ENCODE measurements around the gene PTMS.
A peak's percentile ranks its signal among the peaks of the same experiment; 100 is the strongest.

Gene PTMS

GRCh38 chr12:6786416-6787094 is 20.4 kb downstream of the PTMS start:
- Histone ChIP-seq H3K36me3 (ENCODE audit: control insufficient read depth, insufficient read depth, low read length) (no peaks in the 10 kb centered on the region), H3K4me1 (ENCODE audit: control insufficient read depth, insufficient read depth, low read length) (peaks cover 16% of the 10 kb centered on the region), H3K4me3 (ENCODE audit: low read depth, low read length) (no peak overlapping the region), H3K27me3 (ENCODE audit: control insufficient read depth, insufficient read depth, low read length) (no peaks in the 10 kb centered on the region), H3K9me3 (ENCODE audit: control insufficient read depth, insufficient read depth, low read length) (no peaks in the 10 kb centered on the region), H3K9ac (ENCODE audit: low read depth, low read length) (no peak overlapping the region)

GRCh38 chr12:6787309-6787708 is 21.1 kb downstream of the PTMS start:
- Histone ChIP-seq H3K9me3 (ENCODE audit: control insufficient read depth, insufficient read depth, low read length) (no peaks in the 10 kb centered on the region), H3K27me3 (ENCODE audit: control insufficient read depth, insufficient read depth, low read length) (no peaks in the 10 kb centered on the region), H3K4me1 (ENCODE audit: control insufficient read depth, insufficient read depth, low read length) (peaks cover 16% of the 10 kb centered on the region), H3K36me3 (ENCODE audit: control insufficient read depth, insufficient read depth, low read length) (no peaks in the 10 kb centered on the region), H3K9ac (ENCODE audit: low read depth, low read length) (no peak overlapping the region), H3K4me3 (ENCODE audit: low read depth, low read length) (no peak overlapping the region)

- Histone ChIP-seq H3K36me3 (ENCODE audit: control insufficient read depth, insufficient read depth, low read length) (no peaks in the 10 kb centered on the region), H3K9me3 (ENCODE audit: control insufficient read depth, insufficient read depth, low read length) (no peaks in the 10 kb centered on the region), H3K4me3 (ENCODE audit: low read depth, low read length) (no peak within 1 kb of the TSS), H3K4me1 (ENCODE audit: control insufficient read depth, insufficient read depth, low read length) (peaks cover 16% of the 10 kb centered on the region), H3K27me3 (ENCODE audit: control insufficient read depth, insufficient read depth, low read length) (peaks cover 2% of the 10 kb centered on the region), H3K9ac (ENCODE audit: low read depth, low read length) (peak within 1 kb of the TSS; percentile 47)
Observed at GRCh38 chr12:6788972-6789924, 23.1 kb downstream of the PTMS start, which contains the start of gene CD4. Gene CD4 (plus strand): TSS chr12:6789528. CDS start chr12:6800139, 10,611 bp downstream.

GRCh38 chr12:6790496-6791150 is 24.5 kb downstream of the PTMS start:
- peaks cover 16% of the 10 kb centered on the region for H3K4me1 ChIP-seq (ENCODE audit: control insufficient read depth, insufficient read depth, low read length)
- peaks cover 2% of the 10 kb centered on the region for H3K27me3 ChIP-seq (ENCODE audit: control insufficient read depth, insufficient read depth, low read length)

GRCh38 chr12:6791931-6792520 is 25.9 kb downstream of the PTMS start:
- H3K4me1 ChIP-seq (ENCODE audit: control insufficient read depth, insufficient read depth, low read length), result peaks cover 11% of the 10 kb centered on the region
- peaks cover 2% of the 10 kb centered on the region for H3K27me3 ChIP-seq (ENCODE audit: control insufficient read depth, insufficient read depth, low read length)
- no peak overlapping the region for H3K4me3 ChIP-seq (ENCODE audit: low read depth, low read length)
- no peaks in the 10 kb centered on the region for H3K36me3 ChIP-seq (ENCODE audit: control insufficient read depth, insufficient read depth, low read length)
- H3K9ac ChIP-seq (ENCODE audit: low read depth, low read length), result no peak overlapping the region
- no peaks in the 10 kb centered on the region for H3K9me3 ChIP-seq (ENCODE audit: control insufficient read depth, insufficient read depth, low read length)

More at GRCh38 chr12:6790496-6791150, 24.5 kb downstream of the PTMS start:
- H3K9me3 ChIP-seq (ENCODE audit: control insufficient read depth, insufficient read depth, low read length), result no peaks in the 10 kb centered on the region
- no peak overlapping the region for H3K4me3 ChIP-seq (ENCODE audit: low read depth, low read length)
- no peak overlapping the region for H3K9ac ChIP-seq (ENCODE audit: low read depth, low read length)
- H3K36me3 ChIP-seq (ENCODE audit: control insufficient read depth, insufficient read depth, low read length), result no peaks in the 10 kb centered on the region

GRCh38 chr12:6792522-6793201 is 26.5 kb downstream of the PTMS start:
- no peaks in the 10 kb centered on the region for H3K36me3 ChIP-seq (ENCODE audit: control insufficient read depth, insufficient read depth, low read length)
- H3K4me3 ChIP-seq (ENCODE audit: low read depth, low read length), result no peak overlapping the region
- no peaks in the 10 kb centered on the region for H3K9me3 ChIP-seq (ENCODE audit: control insufficient read depth, insufficient read depth, low read length)
- peaks cover 2% of the 10 kb centered on the region for H3K27me3 ChIP-seq (ENCODE audit: control insufficient read depth, insufficient read depth, low read length)
- no peak overlapping the region for H3K9ac ChIP-seq (ENCODE audit: low read depth, low read length)
- peaks cover 7% of the 10 kb centered on the region for H3K4me1 ChIP-seq (ENCODE audit: control insufficient read depth, insufficient read depth, low read length)

- H3K9me3 ChIP-seq (ENCODE audit: control insufficient read depth, insufficient read depth, low read length), result no peaks in the 10 kb centered on the region
- H3K36me3 ChIP-seq (ENCODE audit: control insufficient read depth, insufficient read depth, low read length), result no peaks in the 10 kb centered on the region
- no peak overlapping the region for H3K9ac ChIP-seq (ENCODE audit: low read depth, low read length)
- peaks cover 2% of the 10 kb centered on the region for H3K27me3 ChIP-seq (ENCODE audit: control insufficient read depth, insufficient read depth, low read length)
- H3K4me1 ChIP-seq (ENCODE audit: control insufficient read depth, insufficient read depth, low read length), result no peaks in the 10 kb centered on the region
- no peak overlapping the region for H3K4me3 ChIP-seq (ENCODE audit: low read depth, low read length)
Observed at GRCh38 chr12:6795088-6795487, 28.9 kb downstream of the PTMS start.

GRCh38 chr12:6796576-6796975 is 30.4 kb downstream of the PTMS start:
- no peaks in the 10 kb centered on the region for H3K4me1 ChIP-seq (ENCODE audit: control insufficient read depth, insufficient read depth, low read length)
- H3K27me3 ChIP-seq (ENCODE audit: control insufficient read depth, insufficient read depth, low read length), result peaks cover 2% of the 10 kb centered on the region
- H3K36me3 ChIP-seq (ENCODE audit: control insufficient read depth, insufficient read depth, low read length), result no peaks in the 10 kb centered on the region
- H3K9me3 ChIP-seq (ENCODE audit: control insufficient read depth, insufficient read depth, low read length), result no peaks in the 10 kb centered on the region
- no peak overlapping the region for H3K4me3 ChIP-seq (ENCODE audit: low read depth, low read length)
- H3K9ac ChIP-seq (ENCODE audit: low read depth, low read length), result no peak overlapping the region

- Histone ChIP-seq H3K9me3 (ENCODE audit: control insufficient read depth, insufficient read depth, low read length) (no peaks in the 10 kb centered on the region), H3K4me1 (ENCODE audit: control insufficient read depth, insufficient read depth, low read length) (no peaks in the 10 kb centered on the region), H3K36me3 (ENCODE audit: control insufficient read depth, insufficient read depth, low read length) (no peaks in the 10 kb centered on the region), H3K27me3 (ENCODE audit: control insufficient read depth, insufficient read depth, low read length) (no peaks in the 10 kb centered on the region), H3K9ac (ENCODE audit: low read depth, low read length) (no peak overlapping the region), H3K4me3 (ENCODE audit: low read depth, low read length) (no peak overlapping the region)
Observed at GRCh38 chr12:6799147-6799546, 33.0 kb downstream of the PTMS start.

- no peaks in the 10 kb centered on the region for H3K36me3 ChIP-seq (ENCODE audit: control insufficient read depth, insufficient read depth, low read length)
- peaks cover 11% of the 10 kb centered on the region for H3K4me1 ChIP-seq (ENCODE audit: control insufficient read depth, insufficient read depth, low read length)
- no peaks in the 10 kb centered on the region for H3K9me3 ChIP-seq (ENCODE audit: control insufficient read depth, insufficient read depth, low read length)
- no peak overlapping the region for H3K9ac ChIP-seq (ENCODE audit: low read depth, low read length)
- no peaks in the 10 kb centered on the region for H3K27me3 ChIP-seq (ENCODE audit: control insufficient read depth, insufficient read depth, low read length)
- no peak overlapping the region for H3K4me3 ChIP-seq (ENCODE audit: low read depth, low read length)
Observed at GRCh38 chr12:6807170-6807569, 41.0 kb downstream of the PTMS start.

- Histone ChIP-seq H3K4me3 (ENCODE audit: low read depth, low read length) (no peak overlapping the region), H3K9me3 (ENCODE audit: control insufficient read depth, insufficient read depth, low read length) (no peaks in the 10 kb centered on the region), H3K27me3 (ENCODE audit: control insufficient read depth, insufficient read depth, low read length) (no peaks in the 10 kb centered on the region), H3K36me3 (ENCODE audit: control insufficient read depth, insufficient read depth, low read length) (no peaks in the 10 kb centered on the region), H3K4me1 (ENCODE audit: control insufficient read depth, insufficient read depth, low read length) (peaks cover 11% of the 10 kb centered on the region), H3K9ac (ENCODE audit: low read depth, low read length) (no peak overlapping the region)
Observed at GRCh38 chr12:6809056-6809455, 42.9 kb downstream of the PTMS start.

Measured in iPS-15b (cell line).